T-cell (primary cell): ENCODE data around the gene PNMA8C. TPM values are rescaled to one million over a fixed set of nuclear protein-coding genes. Genes with fewer than 3 reads are reported as not detected.

ENCODE experiments used
- ATAC-seq, 4 experiments: fragments of 200-7000 bp in 3 of 4; fragments of 150-1000 bp in 1 of 4; cut with Tn5 transposase; replicated peaks in 1 of 4; 1 replicate in 3 of 4; 2 replicates in 1 of 4; pipeline ENCODE4 v1.10.0; 2021; ENCODE audit warnings: moderate library complexity in 3 of 4, mild to moderate bottlenecking in 2 of 4, moderate number of reproducible peaks in 1 of 4
- CTCF ChIA-PET, 2 donors: fragments of 300-600 bp; sonication (Branson Sonifier 250); formaldehyde crosslinking; loops; one replicate each; lab custom pipeline; 2022; ENCODE audit warnings: antibody characterized with exemption in 2 of 2; lab: Charles Lee
- POLR2A ChIA-PET, 2 donors: fragments of 300-600 bp; sonication (Branson Sonifier 250); formaldehyde crosslinking; loops; one replicate each; lab custom pipeline; 2022; ENCODE audit warnings: antibody characterized with exemption in 2 of 2; lab: Charles Lee
- DNase-seq, 35 experiments: peaks; one replicate each; pipeline versions ENCODE4 v3.0.0 to v3.0.0-alpha.2; 2013 to 2023
- H3K27ac ChIP-seq: one replicate; pipeline ENCODE4 v1.5.1; 2013; ENCODE audit warnings: low read length
- H3K27me3 ChIP-seq, 2 experiments: replicated peaks in 1 of 2; 1 replicate in 1 of 2; 2 replicates in 1 of 2; pipeline versions ENCODE4 v1.6.1 to v1.7.0; 2013; ENCODE audit warnings: low read length in 1 of 2, mixed read lengths in 1 of 2; ENCODE audit not compliant: control insufficient read depth in 2 of 2, insufficient read depth in 2 of 2; ENCODE audit errors: extremely low read depth in 1 of 2
- H3K36me3 ChIP-seq, 2 donors: 1 replicate in 1 of 2; 2 replicates in 1 of 2; pipeline versions ENCODE4 v1.6.1 to v1.7.0; 2013; ENCODE audit warnings: low read length in 1 of 2; ENCODE audit not compliant: control insufficient read depth in 2 of 2, insufficient read depth in 1 of 2; ENCODE audit errors: extremely low read depth in 1 of 2
- H3K4me1 ChIP-seq, 2 experiments: 1 replicate in 1 of 2; 2 replicates in 1 of 2; pipeline versions ENCODE4 v1.6.1 to v1.7.0; 2013; ENCODE audit warnings: low read length in 2 of 2, mixed read lengths in 1 of 2; ENCODE audit not compliant: insufficient read depth in 2 of 2, control insufficient read depth in 1 of 2; ENCODE audit errors: extremely low read depth in 1 of 2
- H3K4me3 ChIP-seq, 2 donors: 1 replicate in 1 of 2; 2 replicates in 1 of 2; pipeline versions ENCODE4 v1.5.1 to v1.7.0; 2013; ENCODE audit warnings: mild to moderate bottlenecking in 2 of 2, low read length in 1 of 2, moderate library complexity in 1 of 2; ENCODE audit not compliant: control insufficient read depth in 1 of 2; ENCODE audit errors: extremely low read depth in 1 of 2
- H3K9me3 ChIP-seq: 2 replicates; pipeline ENCODE4 v1.7.0; 2013
- H3K27ac Mint-ChIP-seq, 2 donors: one replicate each; pipeline ENCODE4 v1.8.0; 2020 to 2021; ENCODE audit warnings: mild to moderate bottlenecking in 2 of 2, mixed read lengths in 2 of 2
- H3K27me3 Mint-ChIP-seq, 2 donors: one replicate each; pipeline ENCODE4 v1.8.0; 2021 to 2022; ENCODE audit warnings: mixed read lengths in 2 of 2
- H3K36me3 Mint-ChIP-seq: one replicate; pipeline ENCODE4 v1.8.0; 2021; ENCODE audit warnings: mixed read lengths
- H3K4me1 Mint-ChIP-seq, 3 donors: one replicate each; pipeline ENCODE4 v1.8.0; 2020 to 2022; ENCODE audit warnings: mixed read lengths in 3 of 3, mild to moderate bottlenecking in 1 of 3
- H3K4me3 Mint-ChIP-seq, 3 donors: one replicate each; pipeline ENCODE4 v1.8.0; 2020 to 2022; ENCODE audit warnings: mild to moderate bottlenecking in 3 of 3, mixed read lengths in 3 of 3, moderate library complexity in 3 of 3
- H3K9me3 Mint-ChIP-seq, 3 donors: one replicate each; pipeline ENCODE4 v1.8.0; 2020 to 2022; ENCODE audit warnings: mixed read lengths in 3 of 3
- WGBS: methylation state at CpG from one replicate; pipeline ENCODE4 v1.1.5; 2013; ENCODE audit warnings: missing lambda C conversion rate; ENCODE audit not compliant: insufficient coverage; 5-methylcytosine and 5-hydroxymethylcytosine counted together
- total RNA-seq, 35 experiments: library from RNA in 6 of 35; stranded (reverse) in 6 of 35; fragments of 120-200 nt in 1 of 35; gene quantifications; one replicate each; pipeline versions ENCODE4 v1.2.1 to v1.2.4 and lab custom pipeline; 2013 to 2026

PNMA8C gene
- total RNA-seq, 5 donors from 2014 or later (not counting 1 experiment from before 2014, with no cell fraction given), result not detected

DNA sequence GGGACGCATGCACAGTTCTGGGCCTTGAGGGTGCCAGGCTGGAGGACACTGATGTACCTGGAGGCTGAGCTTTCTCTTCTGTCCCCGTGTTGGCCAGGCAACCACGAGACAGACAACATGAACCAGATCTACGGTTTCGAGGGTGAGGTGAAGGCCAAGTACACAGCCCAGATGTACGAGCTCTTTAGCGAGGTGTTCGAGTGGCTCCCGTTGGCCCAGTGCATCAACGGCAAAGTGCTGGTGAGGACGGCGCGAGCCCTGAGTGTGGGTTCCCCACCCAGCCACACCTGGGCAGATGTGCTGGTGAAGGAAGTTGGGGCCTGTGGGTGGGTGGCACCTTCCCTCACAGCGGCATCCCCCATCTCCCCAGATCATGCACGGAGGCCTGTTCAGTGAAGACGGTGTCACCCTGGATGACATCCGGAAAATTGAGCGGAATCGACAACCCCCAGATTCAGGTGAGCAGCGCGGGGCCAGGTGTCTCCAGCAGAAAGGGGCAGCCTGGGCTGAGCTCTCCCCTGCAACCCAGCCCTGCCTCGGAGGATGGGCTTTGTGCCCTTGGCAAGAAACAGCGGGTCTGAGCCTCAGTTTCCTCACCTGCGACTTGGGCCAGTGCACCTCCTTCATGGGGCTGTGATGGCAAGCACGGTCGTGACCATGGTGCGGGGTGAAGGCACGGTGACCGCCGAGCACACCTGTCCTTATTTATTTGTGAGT is 41.6 kb downstream of the PNMA8C start:
- Mint-ChIP-seq H3K36me3 (peaks cover 54% of the 10 kb centered on the region), H3K4me3 (no peak overlapping the region), H3K27ac (no peak overlapping the region), H3K9me3 (no peaks in the 10 kb centered on the region), H3K27me3 (no peaks in the 10 kb centered on the region), H3K4me1 (no peaks in the 10 kb centered on the region)
- H3K36me3 ChIP-seq, result peaks cover 26 to 88% of the 10 kb centered on the region in 2 donors
- no peak for ATAC-seq
- H3K27me3 ChIP-seq, result no peaks in the 10 kb centered on the region
- H3K27ac ChIP-seq, result no peak overlapping the region
- WGBS, result 96% methylated on average over 25 of the region's 30 CpGs
- H3K4me3 ChIP-seq, result no peak overlapping the region
- H3K4me1 ChIP-seq, result no peaks in the 10 kb centered on the region
- CTCF ChIA-PET, result no interaction called here
- H3K9me3 ChIP-seq, result no peaks in the 10 kb centered on the region
- DNase-seq, result no peak
- POLR2A ChIA-PET, result no interaction called here

DNA sequence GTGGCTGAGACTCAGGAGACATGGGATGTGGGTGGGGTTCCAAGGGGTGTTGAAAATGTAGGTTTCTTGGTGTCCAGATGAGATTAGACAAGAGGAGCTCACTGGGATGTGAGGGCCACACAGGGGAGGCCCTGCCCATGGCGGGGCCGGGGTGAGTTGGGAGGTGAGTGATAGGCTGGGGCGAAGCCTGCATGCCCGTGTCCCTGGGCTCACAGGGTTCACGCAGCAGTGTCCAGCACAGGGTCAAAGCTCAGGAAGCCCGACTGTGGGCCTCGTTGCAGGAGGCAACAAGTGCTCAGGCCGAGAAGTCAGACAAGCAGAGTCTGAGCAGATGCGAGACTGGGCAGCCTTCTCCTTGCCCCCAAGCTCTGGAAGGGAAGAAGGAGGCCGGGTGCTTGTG is 42.6 kb downstream of the PNMA8C start:
- DNase-seq (no peak), ATAC-seq (no peak)
- ChIA-PET POLR2A (no interaction called here), CTCF (interaction anchor here in 1 of 2 donors (0.7 kb wide), 1 partner anchor 10 kb away, joined by 3 read pairs; no protein-coding TSS in a partner anchor)
- H3K4me3 Mint-ChIP-seq, result no peak overlapping the region
- H3K36me3 ChIP-seq, result peaks cover 31 to 90% of the 10 kb centered on the region in 2 donors
- H3K27ac Mint-ChIP-seq, result no peak overlapping the region
- H3K27me3 Mint-ChIP-seq, result no peaks in the 10 kb centered on the region
- no peaks in the 10 kb centered on the region for H3K27me3 ChIP-seq
- H3K9me3 ChIP-seq, result no peaks in the 10 kb centered on the region
- 96% methylated on average over 8 of the region's 10 CpGs for WGBS
- no peak overlapping the region for H3K27ac ChIP-seq
- H3K4me1 Mint-ChIP-seq, result no peaks in the 10 kb centered on the region
- H3K36me3 Mint-ChIP-seq, result peaks cover 57% of the 10 kb centered on the region
- H3K4me1 ChIP-seq, result no peaks in the 10 kb centered on the region
- H3K4me3 ChIP-seq, result no peak overlapping the region
- H3K9me3 Mint-ChIP-seq, result no peaks in the 10 kb centered on the region

GRCh38 chr19:46385636-46386035 is 43.1 kb downstream of the PNMA8C start:
- peaks cover 0 to 3% (median 0%) of the 10 kb centered on the region in 3 donors for H3K4me1 Mint-ChIP-seq
- CTCF ChIA-PET, result no interaction called here

DNA sequence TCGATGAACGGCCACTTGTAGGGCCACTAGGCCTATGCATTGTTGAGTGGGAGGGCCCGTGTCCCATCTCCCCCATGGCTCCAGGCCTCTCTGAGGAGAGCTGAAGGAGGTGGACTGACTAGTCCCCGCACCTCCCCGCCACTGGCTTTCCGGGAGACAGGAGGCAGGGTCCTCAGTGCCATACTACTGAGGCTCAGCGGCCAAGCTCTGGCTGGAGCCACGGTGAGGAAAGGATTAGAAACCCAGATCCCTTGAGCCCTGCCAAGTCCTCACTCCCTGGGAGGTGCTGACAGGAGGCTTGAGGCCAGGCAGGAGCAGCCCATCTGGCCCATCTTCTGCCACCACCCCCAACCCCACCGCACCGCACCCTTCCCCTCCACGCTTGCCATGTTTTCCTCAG is 44.3 kb downstream of the PNMA8C start:
- DNase-seq (peak in 1 of 35 experiments; percentile 11), ATAC-seq (no peak)
- Mint-ChIP-seq H3K4me3 (no peak overlapping the region), H3K4me1 (peaks cover 0 to 4% (median 1%) of the 10 kb centered on the region in 3 donors), H3K36me3 (peaks cover 66% of the 10 kb centered on the region), H3K9me3 (no peaks in the 10 kb centered on the region), H3K27me3 (no peaks in the 10 kb centered on the region), H3K27ac (no peak overlapping the region)
- Histone ChIP-seq H3K36me3 (peaks cover 33 to 85% of the 10 kb centered on the region in 2 donors), H3K4me1 (no peaks in the 10 kb centered on the region), H3K27ac (no peak overlapping the region), H3K27me3 (no peaks in the 10 kb centered on the region), H3K4me3 (no peak overlapping the region), H3K9me3 (no peaks in the 10 kb centered on the region)
- ChIA-PET CTCF (no interaction called here), POLR2A (no interaction called here)
- 97% methylated on average over 7 of the region's 11 CpGs for WGBS

More at GRCh38 chr19:46385636-46386035, 43.1 kb downstream of the PNMA8C start:
- Histone ChIP-seq H3K36me3 (peaks cover 30 to 89% of the 10 kb centered on the region in 2 donors), H3K9me3 (no peaks in the 10 kb centered on the region), H3K27me3 (no peaks in the 10 kb centered on the region), H3K27ac (no peak overlapping the region), H3K4me1 (no peaks in the 10 kb centered on the region), H3K4me3 (no peak overlapping the region)
- Mint-ChIP-seq H3K27ac (no peak overlapping the region), H3K27me3 (no peaks in the 10 kb centered on the region), H3K36me3 (peaks cover 62% of the 10 kb centered on the region), H3K4me3 (no peak overlapping the region), H3K9me3 (no peaks in the 10 kb centered on the region)
- no peak for ATAC-seq
- POLR2A ChIA-PET, result no interaction called here
- 92% methylated on average over 10 of the region's 11 CpGs for WGBS
- DNase-seq, result no peak

DNA sequence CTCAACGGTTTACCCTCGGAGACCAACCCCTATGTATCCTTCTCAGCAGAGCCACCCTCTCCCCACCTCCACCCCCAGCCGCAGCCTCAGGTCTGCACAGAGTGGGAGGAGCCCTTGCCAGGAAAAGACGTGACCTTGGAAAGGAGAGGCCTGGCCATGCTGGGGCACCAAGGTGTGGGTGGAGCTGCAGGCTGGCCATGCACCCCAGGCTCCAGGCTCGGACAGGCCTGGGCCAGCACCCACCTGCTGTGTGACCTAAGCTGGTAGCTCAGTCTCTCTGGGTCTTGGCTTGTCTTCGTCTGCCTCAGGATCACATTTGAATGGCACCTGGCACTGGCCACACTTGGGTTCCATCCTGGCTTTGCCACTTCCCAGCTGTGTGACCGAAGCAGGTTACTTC is 44.9 kb downstream of the PNMA8C start:
- Mint-ChIP-seq H3K27me3 (no peaks in the 10 kb centered on the region), H3K4me1 (peaks cover 0 to 5% (median 4%) of the 10 kb centered on the region in 3 donors), H3K9me3 (no peaks in the 10 kb centered on the region), H3K27ac (no peak overlapping the region), H3K36me3 (peaks cover 62% of the 10 kb centered on the region), H3K4me3 (no peak overlapping the region)
- Histone ChIP-seq H3K4me3 (no peak overlapping the region), H3K36me3 (peaks cover 35 to 83% of the 10 kb centered on the region in 2 donors), H3K9me3 (no peaks in the 10 kb centered on the region), H3K27me3 (no peaks in the 10 kb centered on the region), H3K4me1 (no peaks in the 10 kb centered on the region), H3K27ac (no peak overlapping the region)
- POLR2A ChIA-PET, result no interaction called here
- CTCF ChIA-PET, result interaction anchor here in 1 of 2 donors (0.6 kb wide), 1 partner anchor 1197 kb away, joined by 4 read pairs; no protein-coding TSS in a partner anchor
- 100% methylated on average over 4 of the region's 7 CpGs for WGBS
- DNase-seq, result peak in 1 of 35 experiments; percentile 2
- no peak for ATAC-seq

DNA sequence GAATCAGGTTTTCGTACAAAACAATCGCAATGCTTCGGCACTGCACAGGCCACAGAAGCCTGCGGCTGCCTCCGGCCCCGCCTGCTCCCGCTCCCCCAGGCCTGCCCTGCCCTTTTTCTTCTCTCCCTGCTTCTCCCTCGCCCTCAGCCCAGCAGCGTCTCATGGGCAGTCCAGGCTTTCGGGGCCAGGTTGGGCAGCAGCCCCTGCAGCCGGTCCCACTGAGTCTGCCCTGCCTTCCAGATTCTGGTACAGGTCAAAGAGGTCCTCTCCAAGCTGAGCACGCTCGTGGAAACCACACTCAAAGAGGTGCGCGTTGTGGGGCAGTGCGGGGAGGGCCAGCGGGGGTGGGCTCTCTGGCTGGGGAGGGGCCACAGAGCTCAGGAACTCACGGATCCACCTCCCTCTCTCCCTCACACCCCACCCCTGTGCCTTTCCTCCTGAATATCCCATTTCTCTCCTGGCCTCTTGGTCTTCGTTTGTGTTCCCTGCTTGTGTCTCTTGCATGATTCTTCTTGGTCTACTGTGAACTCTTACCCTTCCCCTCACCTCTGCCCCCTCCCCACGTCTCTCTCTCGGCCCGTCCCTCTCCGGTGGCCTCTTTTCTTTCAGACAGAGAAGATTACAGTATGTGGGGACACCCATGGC is 45.4 kb downstream of the PNMA8C start:
- Mint-ChIP-seq H3K27me3 (no peaks in the 10 kb centered on the region), H3K27ac (no peak overlapping the region), H3K4me1 (peaks cover 0 to 5% (median 4%) of the 10 kb centered on the region in 3 donors), H3K9me3 (no peaks in the 10 kb centered on the region), H3K36me3 (peaks cover 57% of the 10 kb centered on the region), H3K4me3 (no peak overlapping the region)
- ChIA-PET CTCF (interaction anchor here in 1 of 2 donors (0.6 kb wide), 1 partner anchor 1196 kb away, joined by 4 read pairs; no protein-coding TSS in a partner anchor), POLR2A (no interaction called here)
- DNase-seq (peak in 1 of 35 experiments; percentile 17), ATAC-seq (no peak)
- Histone ChIP-seq H3K27ac (no peak overlapping the region), H3K4me3 (no peak overlapping the region), H3K36me3 (peaks cover 30 to 80% of the 10 kb centered on the region in 2 donors), H3K4me1 (no peaks in the 10 kb centered on the region), H3K27me3 (no peaks in the 10 kb centered on the region), H3K9me3 (no peaks in the 10 kb centered on the region)
- WGBS, result 87% methylated on average over 16 of the region's 23 CpGs
